ENCODE measurements around the gene PLXNA4.

PLXNA4 gene

DNA sequence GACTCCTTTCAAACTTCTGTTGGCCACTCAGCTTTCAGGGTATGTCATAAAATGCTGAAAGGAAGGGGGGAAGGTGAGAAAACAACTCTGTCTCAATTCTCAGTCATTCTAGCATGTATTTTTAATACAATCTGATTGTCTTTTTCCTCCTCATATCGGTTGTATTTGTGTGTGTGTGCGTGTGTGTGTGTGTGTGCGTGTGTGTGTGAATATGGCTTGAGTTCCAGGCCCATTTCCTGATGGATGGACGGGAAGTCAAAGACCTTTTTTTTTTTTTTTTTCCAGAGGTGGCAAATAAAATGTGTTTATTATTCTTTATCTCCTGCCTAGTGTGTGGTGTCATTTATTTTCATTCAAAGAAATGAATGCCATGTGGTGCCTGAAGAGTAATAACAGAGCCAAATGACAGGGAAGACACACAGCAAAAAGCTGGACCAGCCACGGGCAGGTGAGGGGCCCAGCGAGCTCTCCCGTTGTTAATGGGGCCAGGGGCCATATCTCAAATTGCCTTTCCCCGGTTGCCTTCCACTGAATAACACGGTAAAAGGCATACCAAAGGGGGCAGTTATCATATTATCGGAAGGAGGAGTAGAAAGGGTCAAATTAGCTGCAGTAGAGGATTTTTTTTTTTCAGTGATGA lies 3.1 kb upstream of the PLXNA4 start:
- H3K4me3 ChIP-seq (ENCODE audit: low read length), result no peak overlapping the region
- H3K9me2 ChIP-seq (replicated peaks; ENCODE audit: control insufficient read depth, low read length), result no peaks in the 10 kb centered on the region

GRCh38 chr7:132578826-132579225 lies 2.6 kb upstream of the PLXNA4 start:
- H4K20me1 ChIP-seq (ENCODE audit: control insufficient read depth, insufficient read depth, low read depth, low read length), result no peaks in the 10 kb centered on the region
- H3K79me2 ChIP-seq (ENCODE audit: control insufficient read depth, low read length), result no peaks in the 10 kb centered on the region
- TF ChIP-seq CTCF (IDR thresholded peaks at IDR 0.05; ENCODE audit: low read depth, low read length, poor library complexity, severe bottlenecking) (no peak), EZH2phosphoT487 (IDR thresholded peaks at IDR 0.05; ENCODE audit: borderline replicate concordance, low read length) (no peak)
- H3K27ac ChIP-seq (ENCODE audit: low read depth, low read length), result no peak overlapping the region
- H3K4me1 ChIP-seq (ENCODE audit: control insufficient read depth, low read length), result no peaks in the 10 kb centered on the region
- H3K9me3 ChIP-seq (ENCODE audit: control insufficient read depth, insufficient read depth, low read length), result no peaks in the 10 kb centered on the region
- peaks cover 8% of the 10 kb centered on the region; the same call in 1 of the 2 replicates for H3K27me3 ChIP-seq (ENCODE audit: control insufficient read depth, low read length)
- no peaks in the 10 kb centered on the region for H3F3A ChIP-seq (ENCODE audit: control insufficient read depth, insufficient read depth)
- H3K4me3 ChIP-seq (ENCODE audit: low read length), result no peak overlapping the region
- no peak overlapping the region for H3K4me2 ChIP-seq (ENCODE audit: low read length)
- H3K36me3 ChIP-seq (ENCODE audit: control insufficient read depth, low read length), result no peaks in the 10 kb centered on the region
- H3K9me2 ChIP-seq (replicated peaks; ENCODE audit: control insufficient read depth, low read length), result no peaks in the 10 kb centered on the region

More for the DNA sequence above, 3.1 kb upstream of the PLXNA4 start:
- TF ChIP-seq EZH2phosphoT487 (IDR thresholded peaks at IDR 0.05; ENCODE audit: borderline replicate concordance, low read length) (no peak), CTCF (IDR thresholded peaks at IDR 0.05; ENCODE audit: low read depth, low read length, poor library complexity, severe bottlenecking) (no peak)
- peaks cover 6% of the 10 kb centered on the region; the same call in 1 of the 2 replicates for H3K27me3 ChIP-seq (ENCODE audit: control insufficient read depth, low read length)
- no peaks in the 10 kb centered on the region for H3F3A ChIP-seq (ENCODE audit: control insufficient read depth, insufficient read depth)
- no peaks in the 10 kb centered on the region for H3K9me3 ChIP-seq (ENCODE audit: control insufficient read depth, insufficient read depth, low read length)
- no peak overlapping the region for H3K27ac ChIP-seq (ENCODE audit: low read depth, low read length)
- H3K4me1 ChIP-seq (ENCODE audit: control insufficient read depth, low read length), result no peaks in the 10 kb centered on the region
- H4K20me1 ChIP-seq (ENCODE audit: control insufficient read depth, insufficient read depth, low read depth, low read length), result no peaks in the 10 kb centered on the region
- H3K79me2 ChIP-seq (ENCODE audit: control insufficient read depth, low read length), result no peaks in the 10 kb centered on the region
- H3K4me2 ChIP-seq (ENCODE audit: low read length), result no peak overlapping the region
- no peaks in the 10 kb centered on the region for H3K36me3 ChIP-seq (ENCODE audit: control insufficient read depth, low read length)

DNA sequence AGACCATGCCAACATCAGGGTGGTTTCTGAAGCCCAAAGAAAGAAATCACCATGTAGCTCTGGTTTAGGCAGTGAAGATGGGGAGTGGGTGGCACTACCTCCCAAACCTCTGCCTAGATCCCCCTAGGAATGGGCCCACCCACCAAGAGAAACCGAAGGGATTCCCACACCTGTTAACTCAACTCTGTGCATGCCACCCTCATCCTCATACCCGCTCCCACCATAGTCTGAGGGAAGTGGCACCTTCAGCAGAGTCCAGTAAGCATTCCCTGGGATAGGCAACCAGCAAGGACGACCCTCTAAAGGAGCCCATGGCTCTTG lies 1.7 kb upstream of the PLXNA4 start:
- Histone ChIP-seq H3K4me3 (ENCODE audit: low read length) (no peak overlapping the region), H3K4me1 (ENCODE audit: control insufficient read depth, low read length) (no peaks in the 10 kb centered on the region), H4K20me1 (ENCODE audit: control insufficient read depth, insufficient read depth, low read depth, low read length) (no peaks in the 10 kb centered on the region), H3K9me2 (replicated peaks; ENCODE audit: control insufficient read depth, low read length) (no peaks in the 10 kb centered on the region), H3K9me3 (ENCODE audit: control insufficient read depth, insufficient read depth, low read length) (no peaks in the 10 kb centered on the region), H3K36me3 (ENCODE audit: control insufficient read depth, low read length) (no peaks in the 10 kb centered on the region), H3F3A (ENCODE audit: control insufficient read depth, insufficient read depth) (no peaks in the 10 kb centered on the region), H3K27me3 (ENCODE audit: control insufficient read depth, low read length) (peaks cover 11% of the 10 kb centered on the region; the same call in 1 of the 2 replicates), H3K27ac (ENCODE audit: low read depth, low read length) (no peak overlapping the region), H3K4me2 (ENCODE audit: low read length) (no peak overlapping the region), H3K79me2 (ENCODE audit: control insufficient read depth, low read length) (no peaks in the 10 kb centered on the region)
- TF ChIP-seq CTCF (IDR thresholded peaks at IDR 0.05; ENCODE audit: low read depth, low read length, poor library complexity, severe bottlenecking), result no peak
- TF ChIP-seq EZH2phosphoT487 (IDR thresholded peaks at IDR 0.05; ENCODE audit: borderline replicate concordance, low read length), result no peak

Measured in DOHH2 (cell line).